HepG2 (cell line): Measurements from ENCODE around the gene SLC5A6. TPM values are rescaled to one million over a fixed set of nuclear protein-coding genes. Genes with fewer than 3 reads are reported as not detected.

ENCODE experiments used
- CBX5 ChIP-seq: sonication (generic); formaldehyde crosslinking; IDR thresholded peaks from 2 replicates; pipeline ENCODE4 v1.4.0; 2020; ENCODE audit warnings: missing genetic modification reagents, borderline replicate concordance
- FOXC1 ChIP-seq: sonication (generic); formaldehyde crosslinking; IDR thresholded peaks from 2 replicates; pipeline ENCODE4 v1.8.0; 2022; ENCODE audit warnings: mild to moderate bottlenecking, missing genetic modification reagents, borderline replicate concordance
- GTF3A ChIP-seq: sonication (generic); formaldehyde crosslinking; conservative IDR thresholded peaks from 2 replicates; pipeline ENCODE4 v1.4.0; 2020; ENCODE audit warnings: mild to moderate bottlenecking, missing genetic modification reagents
- HES4 ChIP-seq: sonication (generic); formaldehyde crosslinking; IDR thresholded peaks from 2 replicates; pipeline ENCODE4 v1.9.0; 2021; ENCODE audit warnings: mild to moderate bottlenecking, missing genetic modification reagents, borderline replicate concordance
- HOXD1 ChIP-seq: sonication (generic); formaldehyde crosslinking; IDR thresholded peaks from 2 replicates; pipeline ENCODE4 v1.5.0; 2020; ENCODE audit warnings: missing genetic modification reagents
- RBM22 ChIP-seq: fragments of 200-400 bp; formaldehyde crosslinking; optimal IDR thresholded peaks from 2 replicates; pipeline ENCODE3; 2017; ENCODE audit warnings: mild to moderate bottlenecking, low read length, moderate library complexity
- TBP ChIP-seq: sonication (generic); formaldehyde crosslinking; IDR thresholded peaks from 2 replicates; pipeline ENCODE4 v1.5.0; 2020; ENCODE audit warnings: missing genetic modification reagents
- THYN1 ChIP-seq: sonication (generic); formaldehyde crosslinking; IDR thresholded peaks from 2 replicates; pipeline ENCODE4 v1.8.1; 2023; ENCODE audit warnings: low read depth, mild to moderate bottlenecking, moderate library complexity, missing genetic modification reagents, borderline replicate concordance
- ZEB1 ChIP-seq: IDR thresholded peaks from 2 replicates; pipeline ENCODE4 v1.6.1; 2012; ENCODE audit warnings: mild to moderate bottlenecking, low read depth, inconsistent platforms; ENCODE audit not compliant: insufficient replicate concordance
- ZFY ChIP-seq: sonication (generic); formaldehyde crosslinking; IDR thresholded peaks from 2 replicates; pipeline ENCODE4 v1.4.0; 2020; ENCODE audit warnings: missing genetic modification reagents
- ZNF256 ChIP-seq: sonication (generic); formaldehyde crosslinking; conservative IDR thresholded peaks from 2 replicates; pipeline ENCODE4 v1.4.0; 2020; ENCODE audit warnings: missing genetic modification reagents
- ZNF329 ChIP-seq: sonication (generic); formaldehyde crosslinking; IDR thresholded peaks from 2 replicates; pipeline ENCODE4 v1.9.0; 2021; ENCODE audit warnings: low read depth, mild to moderate bottlenecking, missing genetic modification reagents
- ZNF510 ChIP-seq: sonication (generic); formaldehyde crosslinking; IDR thresholded peaks from 2 replicates; pipeline ENCODE4 v1.4.0; 2020; ENCODE audit warnings: low read depth, mild to moderate bottlenecking, missing genetic modification reagents
- ZNF713 ChIP-seq: sonication (generic); formaldehyde crosslinking; IDR thresholded peaks from 2 replicates; pipeline ENCODE4 v1.4.0; 2020; ENCODE audit warnings: mild to moderate bottlenecking, missing genetic modification reagents
- ZNF720 ChIP-seq: sonication (generic); formaldehyde crosslinking; IDR thresholded peaks from 2 replicates; pipeline ENCODE4 v1.4.0; 2020; ENCODE audit warnings: missing genetic modification reagents
- ZNF841 ChIP-seq: sonication (generic); formaldehyde crosslinking; IDR thresholded peaks from 2 replicates; pipeline ENCODE4 v1.8.1; 2023; ENCODE audit warnings: missing genetic modification reagents, borderline replicate concordance
- polyA plus RNA-seq, 8 experiments: library from polyadenylated mRNA; depleted of rRNA in 3 of 8; stranded (reverse) in 7 of 8; unstranded in 1 of 8; fragments of >200 nt; fragmentation: Illumina TruSeq in 4 of 8; extraction: Trizol in 4 of 8; gene quantifications; 2 replicates each; pipeline versions ENCODE4 v1.2.1 to v1.2.3, GENCODE V29; 2011 to 2016; ENCODE audit warnings: low read depth in 4 of 8, missing spikeins in 1 of 8, mixed read lengths in 1 of 8; ENCODE audit not compliant: insufficient read depth in 1 of 8
- total RNA-seq, 5 experiments: library from RNA; depleted of rRNA; stranded (reverse); fragments of >200 nt; fragmentation: Illumina TruSeq; extraction: Trizol; gene quantifications; 2 replicates each; pipeline ENCODE4 v1.2.3, GENCODE V29; 2016; ENCODE audit warnings: low read depth in 1 of 5
- TF ChIP-seq, protein P1 (sequence below): sonication (generic); formaldehyde crosslinking; IDR thresholded peaks from 2 replicates; pipeline ENCODE4 v1.5.1; 2020; ENCODE audit warnings: mild to moderate bottlenecking, missing genetic modification reagents, borderline replicate concordance
- TF ChIP-seq, protein P2 (sequence below): fragments of 450-650 bp; IDR thresholded peaks from 2 replicates; pipeline ENCODE4 v1.6.1; 2017
- TF ChIP-seq, protein P3 (sequence below): fragments of 450-650 bp; IDR thresholded peaks from 2 replicates; pipeline ENCODE4 v1.6.1; 2016
- TF ChIP-seq, protein P4 (sequence below): sonication (generic); formaldehyde crosslinking; IDR thresholded peaks from 2 replicates; pipeline ENCODE4 v1.9.0; 2021; ENCODE audit warnings: missing genetic modification reagents, borderline replicate concordance
- TF ChIP-seq, protein P5 (sequence below): sonication (generic); formaldehyde crosslinking; IDR thresholded peaks from 2 replicates; pipeline ENCODE4 v1.4.0; 2020; ENCODE audit warnings: missing genetic modification reagents, low read depth, mild to moderate bottlenecking, borderline replicate concordance
- TF ChIP-seq, protein P6 (sequence below): sonication (generic); formaldehyde crosslinking; IDR thresholded peaks from 2 replicates; pipeline ENCODE4 v1.4.0; 2020; ENCODE audit warnings: mild to moderate bottlenecking, missing genetic modification reagents

Gene SLC5A6
- total and polyA plus RNA-seq, 2 of the 13 experiments (the other 11 are each of a cell fraction or from before 2014, with no cell fraction given), result 135 to 417 TPM

DNA sequence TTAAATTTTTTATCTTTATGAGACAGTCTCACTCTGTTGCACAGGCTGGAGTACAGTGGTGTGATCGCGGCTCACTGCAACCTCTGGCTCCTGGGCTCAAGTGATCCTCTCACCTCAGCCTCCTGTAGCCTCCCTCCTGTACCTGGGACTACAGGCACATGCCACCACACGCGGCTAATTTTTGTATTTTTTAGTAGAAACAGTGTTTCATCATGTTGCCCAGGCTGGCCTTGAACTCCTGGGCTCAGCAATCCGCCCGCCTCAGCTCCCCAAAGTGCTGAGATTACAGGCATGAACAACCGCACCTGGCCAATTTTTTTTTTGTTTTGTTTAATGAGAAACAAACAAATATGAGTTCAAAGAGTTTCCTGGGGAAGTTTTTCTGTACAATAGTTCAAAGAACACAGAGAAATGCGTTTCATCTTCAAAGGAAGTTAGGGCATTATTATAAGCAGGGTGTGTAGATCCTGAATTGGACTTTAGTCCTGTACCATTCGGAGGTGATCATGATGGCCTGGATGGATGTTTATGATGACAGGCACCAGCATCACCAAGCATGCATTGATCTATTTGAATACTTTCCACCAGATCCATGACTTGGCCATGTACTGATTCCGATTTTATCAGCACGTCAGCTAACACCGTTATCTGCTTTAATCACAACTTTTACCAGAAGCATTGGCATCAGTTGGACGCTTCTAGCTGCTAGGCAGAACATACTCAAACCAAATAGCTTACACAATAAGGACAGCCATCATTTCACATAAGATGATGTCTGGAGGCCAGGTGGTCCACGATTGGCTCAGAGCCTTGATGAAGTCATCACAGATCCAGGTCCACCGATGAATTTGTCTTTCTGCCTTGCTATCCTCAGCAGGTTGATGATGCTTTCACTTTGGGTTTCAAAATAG is 34.4 kb downstream of the SLC5A6 start (continued):
- TF ChIP-seq, protein P1, sequence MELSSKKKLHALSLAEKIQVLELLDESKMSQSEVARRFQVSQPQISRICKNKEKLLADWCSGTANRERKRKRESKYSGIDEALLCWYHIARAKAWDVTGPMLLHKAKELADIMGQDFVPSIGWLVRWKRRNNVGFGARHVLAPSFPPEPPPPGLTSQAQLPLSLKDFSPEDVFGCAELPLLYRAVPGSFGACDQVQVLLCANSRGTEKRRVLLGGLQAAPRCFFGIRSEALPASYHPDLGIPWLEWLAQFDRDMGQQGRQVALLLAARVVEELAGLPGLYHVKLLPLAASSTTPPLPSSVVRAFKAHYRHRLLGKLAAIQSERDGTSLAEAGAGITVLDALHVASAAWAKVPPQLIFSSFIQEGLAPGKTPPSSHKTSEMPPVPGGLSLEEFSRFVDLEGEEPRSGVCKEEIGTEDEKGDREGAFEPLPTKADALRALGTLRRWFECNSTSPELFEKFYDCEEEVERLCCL (CRISPR knock-in tag), result no peak
- TF ChIP-seq, protein P2, sequence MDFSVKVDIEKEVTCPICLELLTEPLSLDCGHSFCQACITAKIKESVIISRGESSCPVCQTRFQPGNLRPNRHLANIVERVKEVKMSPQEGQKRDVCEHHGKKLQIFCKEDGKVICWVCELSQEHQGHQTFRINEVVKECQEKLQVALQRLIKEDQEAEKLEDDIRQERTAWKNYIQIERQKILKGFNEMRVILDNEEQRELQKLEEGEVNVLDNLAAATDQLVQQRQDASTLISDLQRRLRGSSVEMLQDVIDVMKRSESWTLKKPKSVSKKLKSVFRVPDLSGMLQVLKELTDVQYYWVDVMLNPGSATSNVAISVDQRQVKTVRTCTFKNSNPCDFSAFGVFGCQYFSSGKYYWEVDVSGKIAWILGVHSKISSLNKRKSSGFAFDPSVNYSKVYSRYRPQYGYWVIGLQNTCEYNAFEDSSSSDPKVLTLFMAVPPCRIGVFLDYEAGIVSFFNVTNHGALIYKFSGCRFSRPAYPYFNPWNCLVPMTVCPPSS, result no peak
- TF ChIP-seq ZEB1 (peak; percentile 96), FOXC1 (CRISPR knock-in tag) (peak; percentile 65; the same call in 1 of the 2 replicates), HOXD1 (peak; percentile 89; the same call in 1 of the 2 replicates), ZNF256 (CRISPR knock-in tag) (no peak), RBM22 (no peak), TBP (CRISPR knock-in tag) (no peak), THYN1 (CRISPR knock-in tag) (no peak), ZNF841 (peak; percentile 82; the same call in 1 of the 2 replicates), HES4 (CRISPR knock-in tag) (peak; percentile 76; the same call in 1 of the 2 replicates), CBX5 (peak; percentile 33; the same call in 1 of the 2 replicates), ZNF510 (CRISPR knock-in tag) (no peak), ZNF720 (CRISPR knock-in tag) (no peak), ZNF713 (no peak), GTF3A (CRISPR knock-in tag) (no peak), ZNF329 (CRISPR knock-in tag) (peak; percentile 8; the same call in 1 of the 2 replicates), ZFY (CRISPR knock-in tag) (peak; percentile 54; the same call in 1 of the 2 replicates)
- TF ChIP-seq, protein P3, sequence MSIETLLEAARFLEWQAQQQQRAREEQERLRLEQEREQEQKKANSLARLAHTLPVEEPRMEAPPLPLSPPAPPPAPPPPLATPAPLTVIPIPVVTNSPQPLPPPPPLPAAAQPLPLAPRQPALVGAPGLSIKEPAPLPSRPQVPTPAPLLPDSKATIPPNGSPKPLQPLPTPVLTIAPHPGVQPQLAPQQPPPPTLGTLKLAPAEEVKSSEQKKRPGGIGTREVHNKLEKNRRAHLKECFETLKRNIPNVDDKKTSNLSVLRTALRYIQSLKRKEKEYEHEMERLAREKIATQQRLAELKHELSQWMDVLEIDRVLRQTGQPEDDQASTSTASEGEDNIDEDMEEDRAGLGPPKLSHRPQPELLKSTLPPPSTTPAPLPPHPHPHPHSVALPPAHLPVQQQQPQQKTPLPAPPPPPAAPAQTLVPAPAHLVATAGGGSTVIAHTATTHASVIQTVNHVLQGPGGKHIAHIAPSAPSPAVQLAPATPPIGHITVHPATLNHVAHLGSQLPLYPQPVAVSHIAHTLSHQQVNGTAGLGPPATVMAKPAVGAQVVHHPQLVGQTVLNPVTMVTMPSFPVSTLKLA, result no peak; the same call in none of the 2 replicates
- TF ChIP-seq, protein P4, sequence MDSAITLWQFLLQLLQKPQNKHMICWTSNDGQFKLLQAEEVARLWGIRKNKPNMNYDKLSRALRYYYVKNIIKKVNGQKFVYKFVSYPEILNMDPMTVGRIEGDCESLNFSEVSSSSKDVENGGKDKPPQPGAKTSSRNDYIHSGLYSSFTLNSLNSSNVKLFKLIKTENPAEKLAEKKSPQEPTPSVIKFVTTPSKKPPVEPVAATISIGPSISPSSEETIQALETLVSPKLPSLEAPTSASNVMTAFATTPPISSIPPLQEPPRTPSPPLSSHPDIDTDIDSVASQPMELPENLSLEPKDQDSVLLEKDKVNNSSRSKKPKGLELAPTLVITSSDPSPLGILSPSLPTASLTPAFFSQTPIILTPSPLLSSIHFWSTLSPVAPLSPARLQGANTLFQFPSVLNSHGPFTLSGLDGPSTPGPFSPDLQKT (CRISPR knock-in tag), result no peak
- TF ChIP-seq, protein P5, sequence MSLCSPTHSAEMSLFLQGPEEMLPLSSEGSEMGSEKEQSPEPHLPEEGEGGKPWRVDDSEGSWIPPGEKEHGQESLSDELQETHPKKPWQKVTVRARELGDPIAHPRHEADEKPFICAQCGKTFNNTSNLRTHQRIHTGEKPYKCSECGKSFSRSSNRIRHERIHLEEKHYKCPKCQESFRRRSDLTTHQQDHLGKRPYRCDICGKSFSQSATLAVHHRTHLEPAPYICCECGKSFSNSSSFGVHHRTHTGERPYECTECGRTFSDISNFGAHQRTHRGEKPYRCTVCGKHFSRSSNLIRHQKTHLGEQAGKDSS (CRISPR knock-in tag), result 0 out of 2 replicates have a peak, but pooled peaks have one; percentile 16
- TF ChIP-seq, protein P6, sequence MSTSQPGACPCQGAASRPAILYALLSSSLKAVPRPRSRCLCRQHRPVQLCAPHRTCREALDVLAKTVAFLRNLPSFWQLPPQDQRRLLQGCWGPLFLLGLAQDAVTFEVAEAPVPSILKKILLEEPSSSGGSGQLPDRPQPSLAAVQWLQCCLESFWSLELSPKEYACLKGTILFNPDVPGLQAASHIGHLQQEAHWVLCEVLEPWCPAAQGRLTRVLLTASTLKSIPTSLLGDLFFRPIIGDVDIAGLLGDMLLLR (CRISPR knock-in tag), result no peak
